Suppressor macrophage treated with lipopolysaccharide for 4 hours (primary cell): ENCODE results near the gene ADCY3.

Source experiments
- DNase-seq: peaks from one replicate; pipeline ENCODE4 v3.0.0-alpha.2; 2020

Gene ADCY3

GRCh38 chr2:24827321-24828237 is 92.5 kb downstream of the ADCY3 start:
- peak; percentile 82 for DNase-seq

GRCh38 chr2:24826773-24827145 is 93.3 kb downstream of the ADCY3 start:
- DNase-seq: no peak

GRCh38 chr2:24825883-24826772 is 93.9 kb downstream of the ADCY3 start:
- no peak for DNase-seq

GRCh38 chr2:24824966-24825882 is 94.8 kb downstream of the ADCY3 start:
- peak; percentile 29 for DNase-seq

- no peak for DNase-seq
Measured at GRCh38 chr2:24824071-24824588, 95.9 kb downstream of the ADCY3 start.

GRCh38 chr2:24822049-24822706 is 97.9 kb downstream of the ADCY3 start:
- DNase-seq: no peak

GRCh38 chr2:24821433-24821891 is 98.6 kb downstream of the ADCY3 start:
- no peak for DNase-seq

- DNase-seq: no peak
Measured at GRCh38 chr2:24820598-24821432, 99.2 kb downstream of the ADCY3 start.

GRCh38 chr2:24820175-24820513 is 99.9 kb downstream of the ADCY3 start:
- DNase-seq: no peak

- no peak for DNase-seq
Measured at GRCh38 chr2:24819442-24820174, 100.4 kb downstream of the ADCY3 start.

- no peak for DNase-seq
Measured at GRCh38 chr2:24818721-24819167, 101.3 kb downstream of the ADCY3 start.

- no peak for DNase-seq
Measured at GRCh38 chr2:24816884-24817283, 103.2 kb downstream of the ADCY3 start.

GRCh38 chr2:24816404-24816803 is 103.6 kb downstream of the ADCY3 start:
- DNase-seq: no peak

- DNase-seq: no peak
Measured at GRCh38 chr2:24815171-24815570, 104.9 kb downstream of the ADCY3 start.

- no peak for DNase-seq
Measured at GRCh38 chr2:24814516-24814915, 105.5 kb downstream of the ADCY3 start.

GRCh38 chr2:24813691-24814137 is 106.3 kb downstream of the ADCY3 start:
- no peak for DNase-seq

- DNase-seq: no peak
Measured at GRCh38 chr2:24809316-24810007, 110.6 kb downstream of the ADCY3 start.

GRCh38 chr2:24806661-24807036 is 113.4 kb downstream of the ADCY3 start:
- DNase-seq: no peak
